Measurements from ENCODE around the gene SMAD5. TPM values are rescaled to one million over a fixed set of nuclear protein-coding genes. Genes with fewer than 3 reads are reported as not detected.
A peak's percentile ranks its signal among the peaks of the same experiment; 100 is the strongest.

Gene SMAD5
- total RNA-seq, 1 experiment from 2014 or later, result 64.3 TPM

GRCh38 chr5:136123236-136123768, 9.3 kb upstream of the SMAD5 start (continued):
- no peak for TF ChIP-seq MAX (IDR thresholded peaks at IDR 0.05)
- TF ChIP-seq FOSL1 (IDR thresholded peaks at IDR 0.05; ENCODE audit: low read depth), result peak; percentile 70
- no peak for TF ChIP-seq CBX3 (IDR thresholded peaks at IDR 0.05; ENCODE audit: low read depth)
- no peak for TF ChIP-seq TCF7L2 (IDR thresholded peaks at IDR 0.05; ENCODE audit: borderline replicate concordance, extremely low read depth, insufficient read depth, insufficient read length)
- peak; percentile 47 for TF ChIP-seq SP1 (IDR thresholded peaks at IDR 0.05; ENCODE audit: low read depth)

- Histone ChIP-seq H3K9me2 (ENCODE audit: insufficient read depth) (no peaks in the 10 kb centered on the region), H3K4me3 (replicated peaks in 1 of 2; ENCODE audit: low read depth in 1 of 2, low read length in 2 of 2) (no peak overlapping the region), H3K4me1 (ENCODE audit: control insufficient read depth in 1 of 2, insufficient read depth in 2 of 2, low read length in 2 of 2) (peaks cover 2 to 16% of the 10 kb centered on the region in 2 experiments; a peak in 3 of 4 replicates), H3K9ac (ENCODE audit: low read length) (no peak overlapping the region), H3K4me2 (ENCODE audit: low read length) (no peak overlapping the region), H3K9me3 (ENCODE audit: control insufficient read depth in 1 of 2, insufficient read depth in 1 of 2, low read depth in 1 of 2, low read length in 2 of 2) (no peaks in the 10 kb centered on the region), H3K36me3 (ENCODE audit: control insufficient read depth in 1 of 2, insufficient read depth in 2 of 2, low read length in 2 of 2) (no peaks in the 10 kb centered on the region), H4K20me1 (ENCODE audit: insufficient read depth) (no peaks in the 10 kb centered on the region), H3K27me3 (ENCODE audit: insufficient read depth, low read length) (0 out of 2 replicates have a peak, but pooled peaks cover 12% of the 10 kb centered on the region), H3K79me2 (ENCODE audit: insufficient read depth, low read length) (no peaks in the 10 kb centered on the region), H3K27ac (ENCODE audit: low read depth, low read length) (no peak overlapping the region), H2AFZ (ENCODE audit: low read depth, low read length, poor library complexity, severe bottlenecking) (no peak overlapping the region)
- ChIA-PET POLR2A (no interaction called here), RAD21 (ENCODE audit: low non-redundant PET in 1 of 2, low total read pairs in 2 of 2, uncharacterized antibody in 2 of 2, unreplicated experiment in 2 of 2) (no interaction called here), CTCF (no interaction called here)
- intact Hi-C loops (cut with micrococcal nuclease), result no loop called here
- DNase-seq (ENCODE audit: low read depth, low spot score), result no peak
- no peak for ATAC-seq
- no TSS peak for BruUV-seq (replicated peaks)
- TF ChIP-seq POLR2AphosphoS5 (IDR thresholded peaks at IDR 0.05; ENCODE audit: low read depth, low read length) (no peak), SIN3A (IDR thresholded peaks at IDR 0.05; ENCODE audit: low read depth) (no peak), TCF7L2 (IDR thresholded peaks at IDR 0.05; ENCODE audit: borderline replicate concordance, extremely low read depth, insufficient read depth, insufficient read length) (no peak), REST (IDR thresholded peaks at IDR 0.05; ENCODE audit: low read depth) (no peak), YY1 (IDR thresholded peaks at IDR 0.05; ENCODE audit: extremely low read depth, insufficient replicate concordance, low read depth, low read length) (no peak), POLR2A (IDR thresholded peaks at IDR 0.05; ENCODE audit: borderline replicate concordance, extremely low read depth, insufficient read depth, insufficient read length) (no peak), RAD21 (IDR thresholded peaks at IDR 0.05; ENCODE audit: low read depth) (no peak), EZH2phosphoT487 (IDR thresholded peaks at IDR 0.05; ENCODE audit: borderline replicate concordance) (no peak), CEBPB (IDR thresholded peaks at IDR 0.05; ENCODE audit: low read depth) (no peak), SRF (IDR thresholded peaks at IDR 0.05; ENCODE audit: low read depth) (no peak)
Observed at GRCh38 chr5:136127560-136127959, 5.1 kb upstream of the SMAD5 start.
